Suprapubic skin (tissue), 4 donors: ENCODE measurements around the gene ZFHX3. TPM values are rescaled to one million over a fixed set of nuclear protein-coding genes. Genes with fewer than 3 reads are reported as not detected.

Experiments
- DNase-seq, 2 donors: peaks; one replicate each; pipeline ENCODE4 v3.0.0-alpha.2; 2019; ENCODE audit warnings: low spot score in 2 of 2
- H3K27ac ChIP-seq: fragments of 200-600 bp; sonication (generic); one replicate; pipeline ENCODE4 v1.5.1; 2019
- H3K27me3 ChIP-seq: fragments of 200-600 bp; sonication (generic); one replicate; pipeline ENCODE4 v1.5.1; 2019
- H3K36me3 ChIP-seq: fragments of 200-600 bp; sonication (generic); one replicate; pipeline ENCODE4 v1.5.1; 2019
- H3K4me1 ChIP-seq: fragments of 200-600 bp; sonication (generic); one replicate; pipeline ENCODE4 v1.5.1; 2019
- H3K4me3 ChIP-seq: fragments of 200-600 bp; sonication (generic); one replicate; pipeline ENCODE4 v1.5.1; 2019; ENCODE audit warnings: mild to moderate bottlenecking
- H3K9me3 ChIP-seq: fragments of 200-600 bp; sonication (generic); one replicate; pipeline ENCODE4 v1.5.1; 2019
- EP300 ChIP-seq: sonication (generic); formaldehyde crosslinking; IDR thresholded peaks from one replicate; pipeline ENCODE4 v1.6.1; 2017; ENCODE audit warnings: antibody characterized with exemption
- POLR2A ChIP-seq, 2 donors: fragments of 450-650 bp; IDR thresholded peaks; one replicate each; pipeline ENCODE4 v1.6.1; 2017; ENCODE audit warnings: antibody characterized with exemption in 2 of 2, mild to moderate bottlenecking in 2 of 2, moderate library complexity in 2 of 2
- POLR2AphosphoS5 ChIP-seq, 3 donors: sonication (generic); formaldehyde crosslinking; IDR thresholded peaks; one replicate each; pipeline ENCODE4 v1.6.1; 2017; ENCODE audit warnings: antibody characterized with exemption in 3 of 3
- WGBS: methylation state at CpG from one replicate; pipeline ENCODE4 v1.1.5; 2018; 5-methylcytosine and 5-hydroxymethylcytosine counted together
- total RNA-seq, 4 donors: library from RNA; depleted of rRNA; stranded (reverse); fragments of >200 nt; gene quantifications; one replicate each; pipeline ENCODE4 v1.1.0, GENCODE V29; 2016
- TF ChIP-seq, protein P1 (sequence below), 2 donors: fragments of 200-600 bp in 1 of 2; fragments of 450-650 bp in 1 of 2; sonication (generic) in 1 of 2; IDR thresholded peaks; one replicate each; pipeline ENCODE4 v1.5.1; 2016 to 2019; ENCODE audit warnings: antibody characterized with exemption in 2 of 2, mild to moderate bottlenecking in 1 of 2, moderate library complexity in 1 of 2

The ZFHX3 gene
- total RNA-seq, 4 donors from 2014 or later = 10.4 to 16.1 (median 12.8) TPM

DNA sequence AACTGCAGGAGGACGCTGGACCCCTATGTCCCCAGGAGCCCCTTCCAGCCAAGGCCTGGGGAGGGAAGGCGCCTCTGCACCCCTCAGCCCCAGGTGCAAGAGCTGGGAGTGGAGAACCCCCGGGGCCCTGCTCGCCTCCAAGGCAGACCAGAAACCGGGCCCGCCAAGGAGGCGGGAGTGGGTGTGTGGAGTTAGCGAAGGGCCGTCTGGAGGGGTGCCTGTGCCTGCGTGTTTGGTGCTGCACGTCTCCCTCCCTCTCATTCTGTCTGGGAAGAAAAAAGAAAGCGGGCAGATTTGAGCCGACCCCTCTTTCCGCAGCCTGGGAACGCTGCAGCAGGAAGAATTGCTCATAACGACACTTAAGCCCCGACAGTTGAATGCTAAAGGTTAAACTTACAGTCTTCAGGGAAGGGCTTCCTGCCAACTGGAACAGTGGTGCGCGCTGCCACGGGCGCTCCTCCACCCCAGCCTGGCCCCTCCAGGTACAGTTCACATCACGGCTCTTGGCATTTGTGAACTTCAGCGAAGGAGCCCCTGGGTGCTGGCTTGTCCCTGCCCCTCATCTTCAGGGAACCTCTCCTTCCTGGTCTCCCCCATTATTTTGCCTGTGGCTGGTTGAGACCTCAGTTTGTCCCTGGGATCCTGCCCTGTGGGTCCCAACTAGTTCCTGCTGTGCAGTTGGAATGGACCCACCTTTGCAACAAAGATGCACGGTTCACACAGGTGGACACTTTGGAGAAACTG, 19.2 kb upstream of the ZFHX3 start:
- peaks cover 79% of the 10 kb centered on the region for H3K4me1 ChIP-seq
- WGBS = 19% methylated on average over 16 of the region's 24 CpGs
- no peaks in the 10 kb centered on the region for H3K9me3 ChIP-seq
- no peak for DNase-seq
- no peaks in the 10 kb centered on the region for H3K36me3 ChIP-seq
- no peak overlapping the region for H3K27ac ChIP-seq
- peak overlapping the region; percentile 24 for H3K4me3 ChIP-seq
- H3K27me3 ChIP-seq = peaks cover 62% of the 10 kb centered on the region
- TF ChIP-seq POLR2A (IDR thresholded peaks at IDR 0.05) (no peak), EP300 (no peak), POLR2AphosphoS5 (IDR thresholded peaks at IDR 0.05) (no peak)
- TF ChIP-seq, protein P1, sequence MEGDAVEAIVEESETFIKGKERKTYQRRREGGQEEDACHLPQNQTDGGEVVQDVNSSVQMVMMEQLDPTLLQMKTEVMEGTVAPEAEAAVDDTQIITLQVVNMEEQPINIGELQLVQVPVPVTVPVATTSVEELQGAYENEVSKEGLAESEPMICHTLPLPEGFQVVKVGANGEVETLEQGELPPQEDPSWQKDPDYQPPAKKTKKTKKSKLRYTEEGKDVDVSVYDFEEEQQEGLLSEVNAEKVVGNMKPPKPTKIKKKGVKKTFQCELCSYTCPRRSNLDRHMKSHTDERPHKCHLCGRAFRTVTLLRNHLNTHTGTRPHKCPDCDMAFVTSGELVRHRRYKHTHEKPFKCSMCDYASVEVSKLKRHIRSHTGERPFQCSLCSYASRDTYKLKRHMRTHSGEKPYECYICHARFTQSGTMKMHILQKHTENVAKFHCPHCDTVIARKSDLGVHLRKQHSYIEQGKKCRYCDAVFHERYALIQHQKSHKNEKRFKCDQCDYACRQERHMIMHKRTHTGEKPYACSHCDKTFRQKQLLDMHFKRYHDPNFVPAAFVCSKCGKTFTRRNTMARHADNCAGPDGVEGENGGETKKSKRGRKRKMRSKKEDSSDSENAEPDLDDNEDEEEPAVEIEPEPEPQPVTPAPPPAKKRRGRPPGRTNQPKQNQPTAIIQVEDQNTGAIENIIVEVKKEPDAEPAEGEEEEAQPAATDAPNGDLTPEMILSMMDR (IDR thresholded peaks at IDR 0.05) = no peak

DNA sequence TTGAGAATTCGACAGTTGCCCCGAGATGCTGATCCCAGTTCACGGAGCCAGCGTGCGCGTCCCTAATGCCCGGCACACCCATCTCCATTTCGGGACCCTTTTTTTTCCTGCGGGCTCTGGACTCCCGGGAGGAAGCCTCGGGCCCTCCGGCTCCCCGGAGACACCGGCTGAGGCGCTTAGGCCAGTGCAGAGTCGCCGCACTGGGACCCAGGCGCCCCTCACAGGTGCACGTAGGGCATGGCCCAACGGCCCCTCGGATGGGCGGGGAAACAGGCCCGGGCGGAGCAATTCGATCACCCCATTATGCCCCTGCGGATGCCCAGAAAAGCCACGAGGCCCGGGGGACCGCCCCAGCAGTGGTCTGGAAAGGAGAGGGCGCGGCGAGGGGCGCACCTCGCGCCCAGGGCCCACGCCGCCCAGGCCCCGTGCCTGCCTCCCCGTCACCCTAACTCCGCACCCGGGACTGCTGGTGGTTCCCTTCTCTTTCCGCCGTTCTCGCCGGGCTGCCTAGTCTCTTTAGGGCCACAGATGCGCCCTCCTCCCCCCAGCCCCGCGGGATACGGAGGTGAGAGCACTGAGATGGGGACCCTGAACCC, 18.5 kb upstream of the ZFHX3 start:
- peak overlapping the region; percentile 24 for H3K4me3 ChIP-seq
- DNase-seq = no peak
- WGBS = 10% methylated on average over 25 of the region's 49 CpGs

DNA sequence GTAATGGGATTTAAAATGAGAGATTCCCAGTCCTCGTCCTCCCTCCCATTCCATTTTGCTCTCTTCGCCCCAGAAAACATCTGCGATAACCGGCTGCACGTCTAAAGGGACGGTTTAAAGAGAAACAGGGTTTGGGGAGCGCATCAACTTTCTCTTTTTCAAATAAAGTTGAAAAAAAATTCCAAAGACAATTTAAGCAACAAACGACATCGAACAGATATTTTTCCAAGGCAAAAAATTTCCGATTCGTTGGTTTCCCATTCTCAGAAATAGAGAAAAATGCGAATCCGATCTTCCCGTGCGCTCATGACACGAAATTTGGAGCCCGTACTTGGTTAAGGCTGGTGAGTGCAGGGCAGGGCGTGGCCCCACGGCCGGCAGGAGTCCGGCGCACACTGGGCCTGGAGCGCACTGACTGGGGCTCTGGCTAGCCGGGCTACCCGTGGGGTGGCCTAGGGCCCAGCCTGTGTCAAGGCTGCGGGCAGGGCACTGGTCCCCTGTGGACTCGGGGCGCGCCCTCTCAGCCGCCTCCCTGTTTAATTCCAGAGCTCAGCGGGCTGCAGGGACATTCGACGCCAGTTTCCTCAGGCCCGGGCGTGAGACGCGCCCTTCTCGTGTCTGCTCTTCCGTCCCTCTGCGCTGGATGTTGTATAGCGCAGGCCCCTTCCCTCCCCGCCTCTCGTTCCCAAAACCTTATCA, 17.9 kb upstream of the ZFHX3 start:
- Histone ChIP-seq H3K27ac (no peak overlapping the region), H3K36me3 (no peaks in the 10 kb centered on the region), H3K4me3 (peak overlapping the region; percentile 24), H3K4me1 (peaks cover 70% of the 10 kb centered on the region), H3K27me3 (peaks cover 76% of the 10 kb centered on the region), H3K9me3 (no peaks in the 10 kb centered on the region)
- TF ChIP-seq EP300 = no peak
- DNase-seq = no peak
- 10% methylated on average over 42 of the region's 43 CpGs for WGBS

More for the DNA sequence above, 18.5 kb upstream of the ZFHX3 start:
- TF ChIP-seq POLR2AphosphoS5 (IDR thresholded peaks at IDR 0.05) (no peak), EP300 (no peak), POLR2A (IDR thresholded peaks at IDR 0.05) (no peak)
- TF ChIP-seq, protein P1 (IDR thresholded peaks at IDR 0.05) = no peak
- Histone ChIP-seq H3K27ac (no peak overlapping the region), H3K27me3 (peaks cover 69% of the 10 kb centered on the region), H3K9me3 (no peaks in the 10 kb centered on the region), H3K36me3 (no peaks in the 10 kb centered on the region), H3K4me1 (peaks cover 77% of the 10 kb centered on the region)

DNA sequence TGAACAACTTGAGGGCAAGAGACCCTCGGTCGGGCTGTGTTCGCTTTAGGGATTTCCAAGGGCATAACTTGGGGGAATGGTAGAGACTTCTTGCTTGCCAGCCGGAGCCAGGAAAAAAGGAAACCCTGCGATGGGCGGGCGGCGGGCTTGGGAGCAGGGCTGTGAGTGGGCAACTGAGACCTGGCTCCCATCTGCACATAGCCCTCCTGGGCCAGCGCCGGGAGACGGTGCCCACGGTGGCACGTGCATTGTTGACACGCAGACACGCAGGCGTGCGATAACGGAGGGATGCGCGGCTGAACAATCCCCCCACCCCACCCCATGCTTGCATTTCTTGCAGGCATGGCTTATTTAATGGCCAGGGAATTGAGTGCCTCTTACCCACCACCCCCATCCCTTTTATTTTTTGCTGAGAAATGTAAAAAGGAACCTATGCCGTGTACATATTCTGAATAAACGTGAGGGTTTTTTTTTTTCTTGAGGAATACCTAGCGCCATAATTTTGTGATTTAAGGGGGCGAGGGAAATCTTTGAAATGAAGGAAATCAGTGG, 17.1 kb upstream of the ZFHX3 start:
- Histone ChIP-seq H3K27ac (no peak overlapping the region), H3K9me3 (no peaks in the 10 kb centered on the region), H3K4me3 (peak overlapping the region; percentile 24), H3K36me3 (no peaks in the 10 kb centered on the region), H3K4me1 (peaks cover 63% of the 10 kb centered on the region), H3K27me3 (peaks cover 82% of the 10 kb centered on the region)
- TF ChIP-seq, protein P1 (IDR thresholded peaks at IDR 0.05) = no peak
- TF ChIP-seq EP300 = no peak
- TF ChIP-seq POLR2A (IDR thresholded peaks at IDR 0.05) = no peak
- TF ChIP-seq POLR2AphosphoS5 (IDR thresholded peaks at IDR 0.05) = no peak
- 24% methylated on average over 24 of the region's 24 CpGs for WGBS
- DNase-seq = no peak

DNA sequence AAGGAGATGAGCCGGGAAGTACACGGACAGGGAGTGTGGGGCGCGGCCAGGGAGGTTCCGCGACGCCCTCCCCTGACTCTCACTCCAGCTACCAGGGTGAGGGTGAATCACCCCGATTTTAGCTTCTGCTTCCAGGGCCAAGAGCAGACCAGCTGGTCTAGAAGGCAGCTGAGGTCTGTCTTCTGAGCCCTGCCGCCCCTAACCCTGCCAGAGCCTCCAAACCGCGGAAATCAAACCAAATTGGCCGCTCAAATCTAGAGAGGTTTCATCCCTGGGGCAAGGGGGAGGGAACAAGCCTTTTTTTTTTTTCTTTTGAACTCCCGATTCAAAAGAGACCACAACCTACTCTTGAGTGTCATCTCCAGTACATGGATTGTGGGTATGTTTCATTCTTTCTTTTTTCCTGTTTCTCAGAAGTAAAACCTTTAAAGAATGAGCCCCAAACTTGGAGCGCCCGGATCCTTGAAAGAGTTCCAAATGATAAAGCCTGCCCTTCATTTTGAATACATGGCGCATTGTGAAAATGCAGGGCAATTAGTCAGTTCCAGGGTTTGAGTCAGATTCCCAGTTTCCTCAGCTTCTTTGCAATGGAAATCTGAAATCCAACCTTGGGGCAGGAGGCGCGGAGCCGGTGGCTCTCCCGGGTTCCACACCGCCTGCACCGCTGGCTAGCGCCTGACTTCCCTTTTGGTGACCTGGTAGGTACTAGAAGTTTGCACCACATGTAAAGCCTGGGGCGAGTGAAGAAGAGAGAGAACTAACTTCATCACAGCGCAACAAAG, 16.5 kb upstream of the ZFHX3 start:
- peaks cover 84% of the 10 kb centered on the region for H3K27me3 ChIP-seq
- DNase-seq = no peak
- H3K9me3 ChIP-seq = no peaks in the 10 kb centered on the region
- TF ChIP-seq POLR2A (IDR thresholded peaks at IDR 0.05) (no peak), EP300 (no peak), POLR2AphosphoS5 (IDR thresholded peaks at IDR 0.05) (no peak)
- TF ChIP-seq, protein P1 (IDR thresholded peaks at IDR 0.05) = no peak
- H3K4me1 ChIP-seq = peaks cover 66% of the 10 kb centered on the region
- H3K4me3 ChIP-seq = peak overlapping the region; percentile 24
- H3K36me3 ChIP-seq = no peaks in the 10 kb centered on the region
- 14% methylated on average over 25 of the region's 25 CpGs for WGBS
- H3K27ac ChIP-seq = no peak overlapping the region
